NT2/D1 (cell line): Measurements from ENCODE around the gene LASP1NB.

Source experiments
- YY1 ChIP-seq: IDR thresholded peaks from 2 replicates; pipeline ENCODE4 v1.6.1; 2011; ENCODE audit not compliant: insufficient read length, insufficient read depth
- ZNF274 ChIP-seq: IDR thresholded peaks from 2 replicates; pipeline ENCODE4 v1.6.1; 2011; ENCODE audit warnings: mild to moderate bottlenecking, low read depth, low read length

DNA sequence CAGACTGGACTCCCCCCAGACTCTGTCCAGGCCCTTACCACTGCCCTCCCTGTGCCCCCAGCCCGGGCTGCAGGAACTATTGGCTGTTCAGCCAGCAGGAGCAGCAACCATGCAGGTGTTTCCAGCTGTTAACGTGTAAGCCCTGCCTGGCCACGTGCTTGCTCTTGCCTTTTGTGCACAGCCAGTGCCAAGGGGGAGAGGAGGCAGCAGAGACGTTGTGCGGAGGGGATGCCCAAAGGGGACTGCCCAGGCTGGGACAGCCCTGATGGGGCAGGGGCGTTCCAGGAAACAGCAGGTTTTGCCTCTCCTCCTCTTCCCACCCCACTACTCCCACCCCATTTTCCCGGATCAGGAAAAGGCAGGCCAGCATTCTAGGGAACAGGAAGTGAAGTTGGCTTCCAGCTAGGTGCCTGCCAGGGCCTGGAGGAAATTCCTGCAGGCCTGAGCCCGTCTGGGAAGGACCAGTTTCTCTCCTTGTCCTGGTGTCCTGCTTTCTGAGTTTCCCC, 16.7 kb upstream of the LASP1NB start:
- TF ChIP-seq YY1, result no peak
- TF ChIP-seq ZNF274, result no peak
